Vagina (tissue), 2 donors: Measurements from ENCODE around the gene CPZ.

Experiments
- CTCF ChIP-seq, 3 experiments: fragments of 450-650 bp in 2 of 3; fragments of 200-600 bp in 1 of 3; sonication (generic) in 1 of 3; IDR thresholded peaks; one replicate each; pipeline ENCODE4 v1.5.1; 2017 to 2019; ENCODE audit warnings: antibody characterized with exemption in 3 of 3, mild to moderate bottlenecking in 2 of 3, moderate library complexity in 2 of 3
- POLR2AphosphoS5 ChIP-seq, 2 donors: sonication (generic); formaldehyde crosslinking; IDR thresholded peaks; one replicate each; pipeline ENCODE4 v1.9.0; 2017; ENCODE audit warnings: antibody characterized with exemption in 2 of 2, mild to moderate bottlenecking in 2 of 2, low read depth in 1 of 2; ENCODE audit not compliant: insufficient read depth in 1 of 2

- TF ChIP-seq CTCF (IDR thresholded peaks at IDR 0.05), result no peak
- no peak for TF ChIP-seq POLR2AphosphoS5 (IDR thresholded peaks at IDR 0.05; ENCODE audit: insufficient read depth in 1 of 2, low read depth in 1 of 2)
Measured at GRCh38 chr4:8579526-8580320, 12.8 kb upstream of the CPZ start.
